ENCODE data around the gene SAMD4A. TPM values are rescaled to one million over a fixed set of nuclear protein-coding genes. Genes with fewer than 3 reads are reported as not detected.

Gene SAMD4A
- total and polyA plus RNA-seq, 2 experiments from 2014 or later: 7.2 to 33.0 TPM

DNA sequence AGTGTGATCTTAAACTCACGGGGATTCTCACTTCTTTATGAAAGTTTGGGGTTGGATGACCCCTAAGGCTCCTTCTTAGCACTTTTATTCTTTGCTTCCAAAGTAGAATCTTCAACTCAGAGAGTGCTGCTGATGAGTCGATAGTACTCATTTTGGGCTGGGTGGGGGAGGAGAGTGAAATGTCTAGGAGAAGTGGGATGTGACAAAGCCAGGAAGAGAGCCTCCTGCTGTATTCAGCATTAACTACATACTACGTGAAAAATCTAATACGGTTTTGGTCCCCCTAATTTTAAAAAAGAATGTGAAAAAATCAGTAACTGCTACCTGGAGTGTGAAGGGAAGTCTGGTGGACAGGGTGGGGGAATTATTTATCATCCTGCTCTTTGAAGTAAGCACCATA is 148.3 kb downstream of the SAMD4A start:
- Histone ChIP-seq H3K4me2 (ENCODE audit: unreplicated experiment) (peak overlapping the region; percentile 23), H3K4me1 (ENCODE audit: insufficient read depth) (peaks cover 39% of the 10 kb centered on the region), H2AFZ (no peak overlapping the region), H3K79me2 (ENCODE audit: insufficient read depth) (peaks cover 100% of the 10 kb centered on the region), H3K9me3 (ENCODE audit: low read depth) (no peaks in the 10 kb centered on the region), H3K36me3 (ENCODE audit: low read depth) (no peaks in the 10 kb centered on the region), H3K27me3 (replicated peaks; ENCODE audit: insufficient read depth) (no peaks in the 10 kb centered on the region), H3K9ac (peak overlapping the region; percentile 41), H3F3A (ENCODE audit: insufficient read depth) (peaks cover 26% of the 10 kb centered on the region), H3K27ac (peak overlapping the region; percentile 36), H3K4me3 (no peak overlapping the region), H3K9me2 (ENCODE audit: insufficient read depth) (no peaks in the 10 kb centered on the region), H4K20me1 (ENCODE audit: insufficient read depth) (peaks cover 5% of the 10 kb centered on the region; the same call in 1 of the 2 replicates)
- 15 to 19% methylated on average over 4 of the region's 4 CpGs for WGBS, 2 experiments (ENCODE audit: low coverage in 1 of 2, low lambda C conversion rate in 2 of 2, missing lambda C conversion rate in 2 of 2)
- DNase-seq: peak; percentile 75
- in situ Hi-C loops (cut with MboI): no loop called here
- TF ChIP-seq EZH2phosphoT487 (IDR thresholded peaks at IDR 0.05; ENCODE audit: insufficient read depth, low read depth): no peak
- no peak for TF ChIP-seq EZH2 (IDR thresholded peaks at IDR 0.05; ENCODE audit: insufficient read depth, poor library complexity, severe bottlenecking)

DNA sequence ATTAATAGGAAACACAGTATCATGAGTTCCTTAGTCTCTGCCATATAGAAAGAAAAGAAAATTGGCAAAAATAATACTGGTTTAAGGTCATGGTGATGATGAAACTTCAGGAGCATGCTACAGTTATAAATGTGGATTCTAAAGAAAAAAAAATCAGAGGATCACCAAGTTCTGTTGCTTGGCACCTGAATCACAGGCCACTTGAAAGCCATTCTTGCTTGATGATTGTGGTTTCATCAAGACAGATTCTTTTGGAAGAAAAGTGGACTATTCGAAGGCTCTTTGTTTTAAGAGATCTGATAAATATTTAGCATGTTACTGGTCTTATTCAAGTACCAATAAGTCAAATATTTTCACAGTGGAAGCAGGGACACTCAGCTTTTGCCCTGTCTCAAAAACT is 148.9 kb downstream of the SAMD4A start:
- H3K36me3 ChIP-seq (ENCODE audit: low read depth): no peaks in the 10 kb centered on the region
- no peaks in the 10 kb centered on the region for H3K27me3 ChIP-seq (replicated peaks; ENCODE audit: insufficient read depth)
- peaks cover 39% of the 10 kb centered on the region for H3K4me1 ChIP-seq (ENCODE audit: insufficient read depth)
- peak overlapping the region; percentile 36 for H3K27ac ChIP-seq
- no peak overlapping the region for H2AFZ ChIP-seq
- peak overlapping the region; percentile 30 for H3K4me2 ChIP-seq (ENCODE audit: unreplicated experiment)
- TF ChIP-seq EZH2phosphoT487 (IDR thresholded peaks at IDR 0.05; ENCODE audit: insufficient read depth, low read depth) (no peak), EZH2 (IDR thresholded peaks at IDR 0.05; ENCODE audit: insufficient read depth, poor library complexity, severe bottlenecking) (no peak)
- H3K9me2 ChIP-seq (ENCODE audit: insufficient read depth): no peaks in the 10 kb centered on the region
- H3K9me3 ChIP-seq (ENCODE audit: low read depth): no peaks in the 10 kb centered on the region
- H3K9ac ChIP-seq: peak overlapping the region; percentile 41
- 0 to 4% methylated on average over 1 of the region's 1 CpG for WGBS, 2 experiments (ENCODE audit: low coverage in 1 of 2, low lambda C conversion rate in 2 of 2, missing lambda C conversion rate in 2 of 2)
- H4K20me1 ChIP-seq (ENCODE audit: insufficient read depth): peaks cover 5% of the 10 kb centered on the region; the same call in 1 of the 2 replicates
- in situ Hi-C loops (cut with MboI): no loop called here
- DNase-seq: peak; percentile 50
- peaks cover 26% of the 10 kb centered on the region for H3F3A ChIP-seq (ENCODE audit: insufficient read depth)
- H3K4me3 ChIP-seq: no peak overlapping the region
- H3K79me2 ChIP-seq (ENCODE audit: insufficient read depth): peaks cover 100% of the 10 kb centered on the region

DNA sequence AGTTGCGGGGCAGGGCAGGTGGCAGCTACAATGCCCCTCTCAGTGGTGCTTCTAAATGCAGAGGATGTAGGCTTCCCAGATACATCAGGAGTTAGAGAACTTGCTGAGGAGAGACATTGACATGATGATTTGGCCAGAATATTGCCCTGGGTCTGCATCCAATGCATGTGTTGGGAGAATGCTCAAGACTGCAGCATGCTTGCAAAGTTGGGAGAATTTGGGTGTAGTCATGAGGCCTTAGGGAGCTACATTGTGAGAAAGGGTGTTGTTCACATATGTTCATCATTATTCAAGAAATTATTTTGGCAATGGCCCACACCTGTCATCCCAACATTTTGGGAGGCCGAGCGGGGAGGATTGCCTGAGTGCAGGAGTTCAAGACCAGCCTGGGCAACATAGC is 149.9 kb downstream of the SAMD4A start:
- H3K4me3 ChIP-seq: no peak overlapping the region
- no peaks in the 10 kb centered on the region for H3K36me3 ChIP-seq (ENCODE audit: low read depth)
- DNase-seq: no peak
- peaks cover 38% of the 10 kb centered on the region for H3K4me1 ChIP-seq (ENCODE audit: insufficient read depth)
- 86 to 89% methylated on average over 3 of the region's 3 CpGs for WGBS, 2 experiments (ENCODE audit: low coverage in 1 of 2, low lambda C conversion rate in 2 of 2, missing lambda C conversion rate in 2 of 2)
- no peaks in the 10 kb centered on the region for H3K9me2 ChIP-seq (ENCODE audit: insufficient read depth)
- H3F3A ChIP-seq (ENCODE audit: insufficient read depth): peaks cover 24% of the 10 kb centered on the region
- 0 out of 2 replicates have a peak, but pooled peaks cover 6% of the 10 kb centered on the region for H4K20me1 ChIP-seq (ENCODE audit: insufficient read depth)
- no peak overlapping the region for H3K4me2 ChIP-seq (ENCODE audit: unreplicated experiment)
- TF ChIP-seq EZH2 (IDR thresholded peaks at IDR 0.05; ENCODE audit: insufficient read depth, poor library complexity, severe bottlenecking) (no peak), EZH2phosphoT487 (IDR thresholded peaks at IDR 0.05; ENCODE audit: insufficient read depth, low read depth) (no peak)
- peaks cover 100% of the 10 kb centered on the region for H3K79me2 ChIP-seq (ENCODE audit: insufficient read depth)
- no peak overlapping the region for H3K9ac ChIP-seq
- H3K9me3 ChIP-seq (ENCODE audit: low read depth): no peaks in the 10 kb centered on the region
- H3K27ac ChIP-seq: no peak overlapping the region
- no peaks in the 10 kb centered on the region for H3K27me3 ChIP-seq (replicated peaks; ENCODE audit: insufficient read depth)
- in situ Hi-C loops (cut with MboI): no loop called here
- H2AFZ ChIP-seq: no peak overlapping the region

DNA sequence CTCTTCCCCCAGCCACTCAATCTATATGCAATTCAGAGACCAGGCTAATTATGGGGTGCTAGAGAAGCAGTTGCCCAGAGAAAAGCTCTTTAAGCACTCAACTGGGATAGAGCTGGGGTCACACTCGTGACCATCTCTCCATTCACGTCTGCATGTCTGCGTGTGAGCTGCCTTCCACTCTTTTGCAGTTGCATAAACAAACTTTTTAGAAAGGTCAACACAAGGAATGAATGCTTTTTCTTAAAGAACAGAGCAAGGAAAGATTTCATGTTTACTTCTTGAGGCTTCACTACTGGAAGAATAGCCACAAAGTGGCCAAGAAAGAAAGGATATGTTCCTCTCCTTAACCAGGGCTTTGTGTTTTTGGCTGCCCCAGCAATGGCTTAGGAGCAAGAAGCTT is 151.1 kb downstream of the SAMD4A start:
- no peaks in the 10 kb centered on the region for H3K9me3 ChIP-seq (ENCODE audit: low read depth)
- peaks cover 100% of the 10 kb centered on the region for H3K79me2 ChIP-seq (ENCODE audit: insufficient read depth)
- no peak overlapping the region for H3K9ac ChIP-seq
- TF ChIP-seq EZH2 (IDR thresholded peaks at IDR 0.05; ENCODE audit: insufficient read depth, poor library complexity, severe bottlenecking) (no peak), EZH2phosphoT487 (IDR thresholded peaks at IDR 0.05; ENCODE audit: insufficient read depth, low read depth) (no peak)
- H3K9me2 ChIP-seq (ENCODE audit: insufficient read depth): no peaks in the 10 kb centered on the region
- no peak for DNase-seq
- peaks cover 12% of the 10 kb centered on the region for H3F3A ChIP-seq (ENCODE audit: insufficient read depth)
- WGBS, 2 experiments (ENCODE audit: low coverage in 1 of 2, low lambda C conversion rate in 2 of 2, missing lambda C conversion rate in 2 of 2): 88 to 91% methylated on average over 3 of the region's 3 CpGs
- no peak overlapping the region for H3K27ac ChIP-seq
- H3K4me2 ChIP-seq (ENCODE audit: unreplicated experiment): no peak overlapping the region
- H3K4me1 ChIP-seq (ENCODE audit: insufficient read depth): peaks cover 26% of the 10 kb centered on the region
- H2AFZ ChIP-seq: no peak overlapping the region
- H3K27me3 ChIP-seq (replicated peaks; ENCODE audit: insufficient read depth): no peaks in the 10 kb centered on the region
- H3K36me3 ChIP-seq (ENCODE audit: low read depth): no peaks in the 10 kb centered on the region
- no peak overlapping the region for H3K4me3 ChIP-seq
- in situ Hi-C loops (cut with MboI): no loop called here
- 0 out of 2 replicates have a peak, but pooled peaks cover 6% of the 10 kb centered on the region for H4K20me1 ChIP-seq (ENCODE audit: insufficient read depth)
